ENCODE data around the gene KCNE1. TPM values are rescaled to one million over a fixed set of nuclear protein-coding genes. Genes with fewer than 3 reads are reported as not detected.
"Not testable (repeated sequence)": the region's sequence is repeated elsewhere in the genome, so short reads cannot be mapped to it uniquely, and the experiment has no call there.

KCNE1 gene
- total RNA-seq, 1 donor = 1.2 TPM

GRCh38 chr21:34510148-34511142, 1.6 kb downstream of the KCNE1 start:
- peaks cover 56% of the 10 kb centered on the region for H3K4me1 ChIP-seq (ENCODE audit: insufficient read depth, low read length)
- peak overlapping the region; percentile 20 for H3K4me3 ChIP-seq (ENCODE audit: low read length)
- no peaks in the 10 kb centered on the region for H3K27me3 ChIP-seq (ENCODE audit: insufficient read depth, low read length)
- H3K9me3 ChIP-seq (ENCODE audit: low read depth, low read length) = no peaks in the 10 kb centered on the region

GRCh38 chr21:34509151-34509550, 2.9 kb downstream of the KCNE1 start:
- Histone ChIP-seq H3K9me3 (ENCODE audit: low read depth, low read length) (no peaks in the 10 kb centered on the region), H3K27me3 (ENCODE audit: insufficient read depth, low read length) (no peaks in the 10 kb centered on the region), H3K4me1 (ENCODE audit: insufficient read depth, low read length) (peaks cover 54% of the 10 kb centered on the region), H3K4me3 (ENCODE audit: low read length) (no peak overlapping the region)

DNA sequence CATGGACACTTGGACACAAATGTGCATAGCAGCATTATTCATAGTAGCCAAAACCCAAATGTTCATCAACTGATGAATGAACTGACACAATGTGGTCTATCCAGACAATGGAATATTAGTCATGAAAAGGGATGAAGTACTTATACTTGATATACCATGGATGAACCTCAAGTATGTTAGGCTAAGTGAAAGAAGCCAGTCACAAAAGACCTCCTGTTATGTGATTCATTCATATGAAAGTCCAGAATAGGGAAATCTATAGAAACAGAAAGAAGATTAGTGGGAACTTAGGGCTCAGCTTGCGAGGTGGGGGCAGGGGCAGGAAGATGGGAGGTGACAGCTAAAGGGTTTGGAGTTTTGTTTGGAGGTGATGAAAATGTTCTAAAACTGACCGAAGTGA, 7.4 kb downstream of the KCNE1 start:
- Histone ChIP-seq H3K4me3 (ENCODE audit: low read length) (no peak overlapping the region), H3K27me3 (ENCODE audit: insufficient read depth, low read length) (no peaks in the 10 kb centered on the region), H3K4me1 (ENCODE audit: insufficient read depth, low read length) (peaks cover 8% of the 10 kb centered on the region), H3K9me3 (ENCODE audit: low read depth, low read length) (no peaks in the 10 kb centered on the region)

DNA sequence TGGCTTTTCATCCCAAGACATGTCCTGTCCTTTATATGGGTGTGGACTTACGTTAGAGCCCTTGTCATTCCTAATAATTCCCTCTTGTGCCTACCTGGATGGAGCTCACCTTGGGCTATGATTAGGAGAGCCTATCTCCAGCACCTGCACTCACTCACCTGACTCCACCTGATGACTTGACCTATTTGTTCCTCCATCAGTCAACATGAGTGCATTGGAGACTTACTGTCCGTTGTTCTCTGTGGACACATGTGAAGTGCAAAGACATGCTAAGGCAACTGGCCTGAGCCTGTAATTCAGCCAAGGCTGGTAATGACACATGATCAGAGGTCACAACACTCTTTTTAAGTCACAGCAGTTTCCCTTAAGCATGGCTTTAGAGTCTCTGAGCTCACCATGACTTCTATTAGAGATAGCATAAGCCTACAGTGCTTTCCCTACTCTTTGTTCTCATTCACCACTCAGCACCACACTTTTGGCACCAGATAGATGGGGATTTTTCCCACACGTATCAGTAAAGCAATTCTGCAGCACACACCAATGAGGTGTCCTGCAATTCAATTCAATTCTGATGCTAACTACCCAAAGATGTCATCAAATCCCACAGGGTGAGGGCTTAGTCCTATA, 9.4 kb downstream of the KCNE1 start:
- Histone ChIP-seq H3K27me3 (ENCODE audit: insufficient read depth, low read length) (peaks cover 3% of the 10 kb centered on the region), H3K4me3 (ENCODE audit: low read length) (no peak overlapping the region), H3K9me3 (ENCODE audit: low read depth, low read length) (peaks cover 8% of the 10 kb centered on the region), H3K4me1 (ENCODE audit: insufficient read depth, low read length) (no peaks in the 10 kb centered on the region)

GRCh38 chr21:34501716-34502115, 10.3 kb downstream of the KCNE1 start:
- H3K27me3 ChIP-seq (ENCODE audit: insufficient read depth, low read length) = peaks cover 7% of the 10 kb centered on the region
- H3K9me3 ChIP-seq (ENCODE audit: low read depth, low read length) = peaks cover 17% of the 10 kb centered on the region
- no peak overlapping the region for H3K4me3 ChIP-seq (ENCODE audit: low read length)
- no peaks in the 10 kb centered on the region for H3K4me1 ChIP-seq (ENCODE audit: insufficient read depth, low read length)

DNA sequence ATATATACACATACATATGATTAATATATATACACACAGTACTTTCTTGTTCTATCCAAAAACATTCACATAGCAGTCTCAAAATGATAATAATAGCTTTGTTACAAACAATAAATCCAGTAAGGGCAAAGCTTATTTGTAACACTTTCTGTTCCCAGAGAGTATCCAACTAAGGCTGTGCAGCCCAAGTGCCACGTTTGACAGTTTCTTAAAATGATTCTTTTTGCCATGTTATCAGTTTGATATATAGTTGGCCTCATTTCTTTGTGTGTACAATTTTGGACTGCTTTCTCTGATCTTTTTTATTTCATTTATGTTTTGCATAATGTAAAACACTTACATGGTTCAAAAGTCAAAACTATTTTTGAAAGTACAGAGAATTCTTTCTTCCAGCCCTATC, 11.8 kb downstream of the KCNE1 start:
- Histone ChIP-seq H3K4me3 (ENCODE audit: low read length) (no peak overlapping the region), H3K4me1 (ENCODE audit: insufficient read depth, low read length) (no peaks in the 10 kb centered on the region), H3K9me3 (ENCODE audit: low read depth, low read length) (peaks cover 21% of the 10 kb centered on the region), H3K27me3 (ENCODE audit: insufficient read depth, low read length) (peaks cover 7% of the 10 kb centered on the region)

GRCh38 chr21:34499116-34499515, 12.9 kb downstream of the KCNE1 start:
- H3K9me3 ChIP-seq (ENCODE audit: low read depth, low read length) = peaks cover 21% of the 10 kb centered on the region
- no peaks in the 10 kb centered on the region for H3K4me1 ChIP-seq (ENCODE audit: insufficient read depth, low read length)
- H3K4me3 ChIP-seq (ENCODE audit: low read length) = no peak overlapping the region
- H3K27me3 ChIP-seq (ENCODE audit: insufficient read depth, low read length) = peaks cover 7% of the 10 kb centered on the region

DNA sequence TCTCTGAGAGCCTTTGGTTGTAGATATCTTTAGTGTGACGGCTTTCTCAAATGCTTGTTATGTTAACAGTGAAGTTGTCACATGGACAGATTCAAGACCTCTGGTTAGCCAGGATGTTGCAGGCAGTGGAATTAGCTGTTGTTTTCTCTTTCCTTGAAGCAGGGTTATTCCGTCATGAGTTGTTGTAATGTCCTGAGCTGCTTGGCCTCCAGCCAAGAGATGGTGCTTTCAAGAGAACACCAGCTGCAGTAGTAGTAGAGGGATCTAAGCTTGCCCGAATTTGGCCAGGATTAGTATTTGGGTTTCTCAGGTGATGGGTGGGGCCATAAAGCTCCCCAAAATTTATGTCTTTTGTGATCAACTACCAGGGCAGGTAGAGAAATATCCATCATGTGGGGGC, 13.4 kb downstream of the KCNE1 start:
- Histone ChIP-seq H3K9me3 (ENCODE audit: low read depth, low read length) (peaks cover 21% of the 10 kb centered on the region), H3K4me3 (ENCODE audit: low read length) (no peak overlapping the region), H3K4me1 (ENCODE audit: insufficient read depth, low read length) (no peaks in the 10 kb centered on the region), H3K27me3 (ENCODE audit: insufficient read depth, low read length) (peaks cover 7% of the 10 kb centered on the region)

- not testable (repeated sequence) for H3K9me3 ChIP-seq (ENCODE audit: low read depth, low read length); H3K27me3 ChIP-seq (ENCODE audit: insufficient read depth, low read length); H3K4me3 ChIP-seq (ENCODE audit: low read length); H3K4me1 ChIP-seq (ENCODE audit: insufficient read depth, low read length)
Measured at GRCh38 chr21:34483854-34484253, 28.2 kb downstream of the KCNE1 start.

DNA sequence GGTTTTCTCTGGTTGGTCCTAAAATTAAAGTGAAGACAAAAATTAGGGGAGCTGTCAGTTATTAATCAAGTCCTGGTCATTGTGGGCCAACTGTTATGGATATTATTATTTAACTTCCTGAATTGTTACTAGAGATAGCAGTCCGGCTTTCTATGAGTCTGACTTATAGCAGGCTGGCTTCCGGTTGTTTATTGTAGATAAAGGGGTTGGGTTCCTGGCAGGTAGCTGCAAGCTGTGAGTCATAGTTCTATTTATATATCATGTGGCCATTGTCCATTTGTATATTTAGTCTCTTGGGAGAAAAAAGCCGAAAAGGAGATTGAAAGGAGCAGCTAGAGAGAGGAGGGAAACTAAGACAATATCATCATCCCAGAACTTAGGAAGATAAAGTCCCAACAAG, 28.6 kb downstream of the KCNE1 start:
- H3K27me3 ChIP-seq (ENCODE audit: insufficient read depth, low read length); H3K4me1 ChIP-seq (ENCODE audit: insufficient read depth, low read length); H3K4me3 ChIP-seq (ENCODE audit: low read length); H3K9me3 ChIP-seq (ENCODE audit: low read depth, low read length): not testable (repeated sequence)

- not testable (repeated sequence) for H3K27me3 ChIP-seq (ENCODE audit: insufficient read depth, low read length); H3K9me3 ChIP-seq (ENCODE audit: low read depth, low read length); H3K4me1 ChIP-seq (ENCODE audit: insufficient read depth, low read length); H3K4me3 ChIP-seq (ENCODE audit: low read length)
Measured at GRCh38 chr21:34467333-34467732, 44.7 kb downstream of the KCNE1 start.

DNA sequence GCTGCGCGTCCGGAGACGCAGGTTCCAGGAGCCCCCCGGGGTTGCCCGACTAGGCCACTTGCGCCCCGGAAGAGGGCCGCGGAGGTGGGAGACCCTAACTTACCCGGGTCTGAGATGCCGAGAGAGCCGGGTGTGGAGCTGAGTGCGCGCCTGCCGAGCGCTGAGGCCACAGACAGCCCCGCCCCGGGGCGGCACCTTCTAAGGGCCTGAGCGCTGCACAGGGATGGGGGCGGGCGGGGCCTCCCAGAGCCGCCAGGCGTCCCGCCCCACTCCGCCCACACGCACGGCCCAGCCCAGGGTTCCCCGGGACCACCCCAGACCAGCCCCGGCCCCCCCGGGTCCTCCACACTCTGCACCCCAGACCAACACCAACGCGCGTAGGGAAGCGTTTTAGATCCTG, 52.6 kb downstream of the KCNE1 start:
- H3K4me3 ChIP-seq (ENCODE audit: low read length); H3K9me3 ChIP-seq (ENCODE audit: low read depth, low read length); H3K27me3 ChIP-seq (ENCODE audit: insufficient read depth, low read length); H3K4me1 ChIP-seq (ENCODE audit: insufficient read depth, low read length): not testable (repeated sequence)

GRCh38 chr21:34458266-34458665, 53.7 kb downstream of the KCNE1 start:
- H3K27me3 ChIP-seq (ENCODE audit: insufficient read depth, low read length); H3K4me3 ChIP-seq (ENCODE audit: low read length); H3K4me1 ChIP-seq (ENCODE audit: insufficient read depth, low read length); H3K9me3 ChIP-seq (ENCODE audit: low read depth, low read length): not testable (repeated sequence)

- not testable (repeated sequence) for H3K27me3 ChIP-seq (ENCODE audit: insufficient read depth, low read length); H3K9me3 ChIP-seq (ENCODE audit: low read depth, low read length); H3K4me3 ChIP-seq (ENCODE audit: low read length); H3K4me1 ChIP-seq (ENCODE audit: insufficient read depth, low read length)
Measured at GRCh38 chr21:34456180-34456579, 55.8 kb downstream of the KCNE1 start.

GRCh38 chr21:34455628-34456027, 56.4 kb downstream of the KCNE1 start:
- not testable (repeated sequence) for H3K9me3 ChIP-seq (ENCODE audit: low read depth, low read length); H3K27me3 ChIP-seq (ENCODE audit: insufficient read depth, low read length); H3K4me1 ChIP-seq (ENCODE audit: insufficient read depth, low read length); H3K4me3 ChIP-seq (ENCODE audit: low read length)

- H3K4me1 ChIP-seq (ENCODE audit: insufficient read depth, low read length); H3K4me3 ChIP-seq (ENCODE audit: low read length): not testable (repeated sequence)
Measured at GRCh38 chr21:34447018-34447417, 65.0 kb downstream of the KCNE1 start.

More at GRCh38 chr21:34447018-34447417, 65.0 kb downstream of the KCNE1 start:
- H3K9me3 ChIP-seq (ENCODE audit: low read depth, low read length); H3K27me3 ChIP-seq (ENCODE audit: insufficient read depth, low read length): not testable (repeated sequence)
